ENCODE results near the gene TRIM34.

- TF ChIP-seq CTCF (IDR thresholded peaks at IDR 0.05) (no peak), POLR2A (IDR thresholded peaks at IDR 0.05) (no peak)
These were observed 64.8 kb downstream of the TRIM34 start, which contains the start of gene TRIM22 for GRCh38 chr11:5689551-5689983.

Measured in testis (tissue), 2 donors.